NCI-H2227 (cell line): Measurements from ENCODE around the gene GP9.

ENCODE experiments used
- DNase-seq: peaks from one replicate; lab custom pipeline; 2025; ENCODE audit not compliant: unreplicated experiment; lab: John Stamatoyannopoulos, UW

Gene GP9

DNA sequence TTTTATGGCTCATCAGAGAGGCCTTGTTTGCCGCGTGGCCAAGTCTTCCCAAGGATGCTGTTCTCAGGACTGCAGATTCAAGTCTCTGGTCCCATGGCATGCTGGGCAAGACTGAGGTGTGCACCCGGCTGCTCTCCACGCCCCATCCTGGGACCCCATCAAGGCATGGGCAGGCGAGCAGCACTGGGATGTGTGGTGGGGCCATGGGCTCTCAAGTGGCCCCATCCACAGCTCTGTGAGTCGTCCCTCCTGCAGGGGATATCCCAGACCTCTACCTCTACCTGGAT lies 13.1 kb upstream of the GP9 start:
- no peak for DNase-seq

DNA sequence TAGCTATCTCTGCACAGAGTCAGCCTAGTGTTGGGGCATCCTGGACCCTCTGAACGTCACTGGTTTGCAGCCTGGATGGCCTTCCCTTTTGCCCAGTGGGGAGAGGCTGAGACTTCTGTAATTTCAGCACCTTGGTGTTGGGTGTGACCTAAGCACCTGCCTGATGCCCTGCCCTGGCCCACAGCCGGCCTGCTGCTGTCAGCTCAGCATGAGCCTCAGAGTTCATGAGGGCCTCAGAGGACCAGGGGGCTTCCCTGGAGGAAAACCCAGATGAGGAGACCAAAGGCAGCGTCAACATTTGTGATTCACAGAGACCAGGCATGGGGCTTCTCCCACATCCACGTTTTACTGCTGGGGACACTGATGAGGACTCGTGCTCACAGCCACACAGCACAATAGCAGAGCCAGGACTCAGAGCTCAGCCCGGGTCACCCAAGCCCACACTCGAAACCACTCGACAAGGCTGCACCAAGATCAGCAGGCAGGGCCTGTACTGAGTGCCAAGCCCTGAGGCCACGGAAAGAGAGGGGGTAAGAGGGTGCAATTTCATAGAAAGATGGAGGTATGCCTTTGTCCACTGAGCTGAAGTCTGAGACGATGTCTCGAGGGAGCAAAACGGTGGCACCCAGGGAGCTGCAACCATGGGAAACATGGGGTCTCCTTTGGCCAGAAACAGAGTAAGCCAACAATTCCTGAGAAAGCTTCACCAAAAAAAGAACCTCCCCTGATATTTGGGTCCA lies 9.9 kb upstream of the GP9 start:
- DNase-seq = no peak

DNA sequence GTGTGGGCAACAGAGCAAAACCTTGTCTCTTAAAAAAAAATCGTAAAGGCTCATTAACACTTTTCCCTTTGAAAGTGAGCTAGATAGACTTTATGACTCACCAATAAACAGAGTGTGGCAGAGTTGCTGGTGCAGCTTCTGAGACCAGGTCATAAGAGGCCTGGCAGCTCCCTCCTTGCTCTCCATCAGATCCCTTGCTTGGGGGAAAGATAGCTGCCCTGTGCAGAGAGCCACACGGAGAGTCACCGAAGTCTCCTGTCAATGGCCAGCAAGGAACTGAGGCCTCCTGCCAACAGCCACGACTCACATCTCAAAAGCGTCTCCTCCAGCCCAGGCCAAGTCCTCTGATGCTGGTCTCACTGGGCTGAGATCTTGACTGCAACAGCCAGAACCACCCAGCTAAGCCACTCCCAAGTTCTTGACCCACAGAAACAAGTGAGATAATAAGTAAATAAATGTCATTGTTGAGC lies 8.7 kb upstream of the GP9 start:
- no peak for DNase-seq

GRCh38 chr3:129052675-129053074 lies 7.9 kb upstream of the GP9 start:
- no peak for DNase-seq

DNA sequence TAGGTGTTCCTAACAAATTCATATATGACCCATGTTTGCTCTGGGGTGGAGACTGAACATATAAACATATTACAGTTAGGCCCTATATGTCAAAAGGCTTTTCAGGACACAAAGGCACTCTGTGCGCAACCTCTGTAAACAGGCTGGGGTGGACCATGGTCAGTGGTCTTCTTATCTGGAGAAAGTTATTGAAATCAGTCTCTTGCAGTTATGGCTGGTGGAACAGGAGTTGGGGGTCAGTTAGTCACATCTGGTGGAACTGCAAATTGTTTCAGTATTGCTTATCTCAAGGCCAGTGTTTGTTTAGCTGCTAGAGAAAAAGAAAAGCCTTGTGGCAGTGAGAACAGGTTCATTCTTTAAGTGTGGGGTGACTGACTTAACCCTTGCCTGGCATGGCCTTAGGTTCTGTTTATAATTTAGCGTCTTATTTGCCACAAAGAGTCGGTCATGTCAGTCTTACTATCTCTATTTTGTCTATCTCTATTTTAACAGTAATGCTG lies 5.9 kb upstream of the GP9 start:
- DNase-seq = no peak

- DNase-seq = no peak
These were observed 4.0 kb upstream of the GP9 start for GRCh38 chr3:129056451-129057173.

- no peak for DNase-seq
These were observed 3.3 kb upstream of the GP9 start for GRCh38 chr3:129057249-129057648.

- no peak for DNase-seq
These were observed 2.0 kb upstream of the GP9 start for GRCh38 chr3:129058441-129059200.

- DNase-seq = no peak
These were observed 1.1 kb upstream of the GP9 start for GRCh38 chr3:129059311-129059958.

- DNase-seq = no peak
These were observed 676 bp downstream of the GP9 start for GRCh38 chr3:129061023-129061887.

DNA sequence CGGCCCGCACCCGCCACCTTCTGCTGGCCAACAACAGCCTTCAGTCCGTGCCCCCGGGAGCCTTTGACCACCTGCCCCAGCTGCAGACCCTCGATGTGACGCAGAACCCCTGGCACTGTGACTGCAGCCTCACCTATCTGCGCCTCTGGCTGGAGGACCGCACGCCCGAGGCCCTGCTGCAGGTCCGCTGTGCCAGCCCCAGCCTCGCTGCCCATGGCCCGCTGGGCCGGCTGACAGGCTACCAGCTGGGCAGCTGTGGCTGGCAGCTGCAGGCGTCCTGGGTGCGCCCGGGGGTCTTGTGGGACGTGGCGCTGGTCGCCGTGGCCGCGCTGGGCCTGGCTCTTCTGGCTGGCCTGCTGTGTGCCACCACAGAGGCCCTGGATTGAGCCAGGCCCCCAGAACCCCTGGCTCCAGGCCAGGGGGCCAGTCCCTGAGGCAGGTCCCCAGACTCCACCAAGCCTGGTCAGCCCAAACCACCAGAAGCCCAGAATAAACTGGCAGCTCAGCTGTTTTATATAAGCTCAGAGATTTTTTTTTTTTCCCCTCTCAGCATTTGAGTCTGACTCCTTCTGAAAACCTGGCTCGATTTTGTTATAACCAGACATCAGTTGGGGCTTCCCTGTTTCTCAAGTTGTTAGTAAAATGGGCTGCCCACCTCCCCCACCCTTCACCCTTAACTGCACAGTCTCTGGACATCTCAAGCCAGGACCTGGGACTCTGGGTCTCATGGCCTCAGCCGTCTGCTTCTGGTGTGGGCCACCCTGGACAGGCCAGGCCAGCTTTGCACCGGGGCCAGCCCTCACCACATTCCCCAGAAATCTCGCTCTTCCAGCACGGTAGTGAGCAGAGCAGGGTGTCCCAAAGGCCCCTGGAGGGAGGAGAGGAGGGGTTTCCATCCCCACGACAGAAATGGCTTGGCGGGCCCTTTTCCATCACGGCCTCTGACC lies 1.6 kb downstream of the GP9 start:
- DNase-seq = no peak

DNA sequence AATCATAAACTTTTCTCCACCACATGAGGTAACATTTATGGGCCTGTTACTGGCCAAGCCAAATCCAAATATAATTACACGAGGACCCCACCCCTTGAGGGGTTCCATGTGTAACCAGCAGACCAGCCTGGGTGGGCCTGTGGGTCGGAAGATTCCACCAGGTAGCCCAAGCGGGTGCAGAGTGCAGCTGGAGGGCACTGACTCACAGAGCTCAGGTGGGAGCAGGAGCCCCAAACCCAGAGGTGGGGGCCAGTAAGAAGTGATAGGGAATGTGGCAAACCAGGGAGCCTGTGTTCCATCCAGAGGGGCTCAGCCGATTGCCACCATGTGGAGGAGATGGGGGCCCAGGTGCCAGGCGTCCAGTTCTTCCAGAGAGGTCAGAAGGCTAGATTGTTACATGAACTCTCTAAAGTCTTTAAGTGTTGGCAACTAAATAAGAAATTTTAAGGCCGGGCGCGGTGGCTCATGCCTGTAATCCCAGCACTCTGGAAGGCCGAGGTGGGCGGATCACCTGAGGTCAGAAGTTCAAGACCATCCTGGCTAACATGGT lies 2.6 kb downstream of the GP9 start:
- DNase-seq = no peak

- no peak for DNase-seq
These were observed 3.4 kb downstream of the GP9 start for GRCh38 chr3:129063841-129064482.

GRCh38 chr3:129065016-129065719 lies 4.6 kb downstream of the GP9 start:
- no peak for DNase-seq

- DNase-seq = no peak
These were observed 5.1 kb downstream of the GP9 start for GRCh38 chr3:129065720-129066073.

DNA sequence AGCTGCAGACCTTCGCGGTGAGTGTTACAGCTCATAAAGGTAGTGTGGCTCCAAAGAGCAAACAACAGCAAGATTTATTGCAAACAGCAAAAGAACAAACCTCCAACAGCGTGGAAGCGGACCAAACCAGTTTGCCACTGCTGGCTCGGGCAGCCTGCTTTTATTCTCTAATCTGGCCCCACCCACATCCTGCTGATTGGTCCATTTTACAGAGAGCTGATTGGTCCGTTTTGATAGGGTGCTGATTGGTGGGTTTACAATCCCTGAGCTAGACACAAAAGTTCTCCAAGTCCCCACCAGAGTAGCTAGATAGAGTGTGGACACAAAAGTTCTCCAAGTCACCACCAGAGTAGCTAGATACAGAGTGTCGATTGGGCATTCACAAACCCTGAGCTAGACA lies 7.1 kb downstream of the GP9 start:
- peak; percentile 3 for DNase-seq

DNA sequence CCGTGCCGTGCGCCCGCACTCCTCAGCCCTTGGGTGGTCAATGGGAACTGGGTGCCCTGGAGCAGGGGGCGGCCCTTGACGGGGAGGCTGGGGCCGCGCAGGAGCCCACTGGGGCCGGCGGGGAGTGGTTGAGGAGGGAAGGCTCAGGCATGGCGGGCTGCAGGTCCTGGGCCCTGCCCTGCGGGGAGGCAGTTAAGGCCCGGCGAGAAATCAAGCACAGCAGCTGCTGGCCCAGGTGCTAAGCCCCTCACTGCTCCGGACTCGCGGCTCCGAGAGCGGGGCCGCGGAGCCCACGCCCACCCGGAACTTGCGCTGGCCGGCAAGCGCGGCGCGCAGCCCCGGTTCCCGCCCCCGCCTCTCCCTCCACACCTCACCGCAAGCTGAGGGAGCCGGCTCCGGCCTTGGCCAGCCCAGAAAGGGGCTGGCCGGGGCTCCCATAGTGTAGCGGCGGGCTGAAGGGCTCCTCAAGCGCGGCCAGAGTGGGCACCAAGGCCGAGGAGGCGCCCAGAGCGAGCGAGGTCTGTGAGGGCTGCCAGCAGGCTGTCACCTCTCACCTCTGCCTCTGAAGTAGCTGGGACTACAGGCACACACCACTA lies 7.8 kb downstream of the GP9 start:
- peak; percentile 34 for DNase-seq
